ENCODE results near the gene DPP6.
"Not testable (repeated sequence)": the region's sequence is repeated elsewhere in the genome, so short reads cannot be mapped to it uniquely, and the experiment has no call there.

Gene DPP6

DNA sequence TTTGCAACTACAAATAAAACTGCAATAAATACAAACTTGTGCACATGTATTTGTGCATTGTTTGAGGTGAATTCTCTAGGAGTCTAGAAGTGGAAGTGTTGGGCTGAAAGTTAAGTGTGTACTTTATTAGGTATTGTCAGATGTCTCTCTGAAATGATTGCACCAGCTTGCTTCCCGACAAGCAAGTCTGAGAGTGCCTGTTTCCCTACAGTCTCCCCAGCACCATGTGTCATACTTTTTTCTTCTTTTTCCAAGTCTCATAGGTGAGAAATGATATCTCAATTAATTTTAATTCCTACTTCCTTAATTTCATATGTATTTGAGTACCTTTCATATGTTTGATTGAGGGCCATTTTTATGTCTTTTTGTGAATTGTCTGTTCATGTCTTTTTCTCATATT is 614.6 kb downstream of the DPP6 start:
- DNase-seq (ENCODE audit: low read depth), result no peak

DNA sequence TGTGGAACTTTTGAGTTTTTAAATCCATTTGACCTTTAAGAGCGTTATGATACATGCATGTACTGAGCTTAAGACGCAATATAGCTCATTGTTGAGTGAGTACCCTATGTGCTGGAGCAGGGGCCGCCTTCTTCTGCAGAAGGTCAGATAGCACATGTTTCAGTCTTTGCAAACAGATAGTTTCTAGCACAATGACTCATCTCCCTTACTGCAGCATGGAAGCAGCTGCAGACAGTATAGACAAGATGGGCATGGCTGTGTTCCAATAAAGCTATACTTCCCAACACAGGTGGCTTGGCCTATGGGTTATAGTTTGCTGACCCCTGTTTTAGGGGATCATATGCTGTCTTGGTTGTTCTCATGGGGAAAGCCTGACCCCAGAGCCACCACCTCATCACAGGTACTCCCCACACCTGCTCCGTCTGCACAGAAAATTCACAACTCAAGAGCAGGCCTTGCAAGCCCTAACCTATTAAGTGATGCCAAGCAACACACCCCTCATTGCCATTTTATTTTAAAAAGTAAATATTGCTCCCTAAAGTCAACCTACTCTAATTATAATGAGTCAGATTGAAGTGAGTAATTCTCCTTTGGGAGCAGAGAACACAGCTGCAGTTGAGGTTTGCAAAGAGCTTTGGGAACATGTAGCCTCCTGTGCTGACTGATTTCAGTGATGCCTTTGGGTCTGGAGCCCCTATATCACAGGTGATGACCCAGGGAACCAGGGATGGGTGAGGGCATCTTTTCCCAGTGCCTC is 620.6 kb downstream of the DPP6 start:
- DNase-seq (ENCODE audit: low read depth), result no peak

DNA sequence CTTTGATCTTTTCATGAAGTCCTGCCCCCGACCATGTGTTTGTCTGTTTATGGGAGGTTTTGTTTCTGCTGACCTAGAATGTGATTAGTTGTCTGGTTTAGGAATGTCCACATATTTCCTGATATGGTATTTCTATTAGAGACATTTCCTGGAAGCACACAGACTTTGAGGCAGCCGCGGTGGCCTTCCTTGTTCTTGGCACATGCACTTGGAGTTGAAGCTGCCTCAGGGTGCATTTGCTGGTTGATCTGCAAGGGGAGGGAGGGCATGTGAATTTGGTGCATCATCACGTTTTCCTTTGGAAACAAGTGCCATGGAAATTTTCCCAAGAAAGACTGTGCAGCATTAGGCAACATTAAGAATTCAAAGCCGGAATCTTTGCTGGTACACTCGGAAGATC is 622.0 kb downstream of the DPP6 start:
- no peak for DNase-seq (ENCODE audit: low read depth)

GRCh38 chr7:154675560-154675959 is 623.4 kb downstream of the DPP6 start:
- no peak for DNase-seq (ENCODE audit: low read depth)

DNA sequence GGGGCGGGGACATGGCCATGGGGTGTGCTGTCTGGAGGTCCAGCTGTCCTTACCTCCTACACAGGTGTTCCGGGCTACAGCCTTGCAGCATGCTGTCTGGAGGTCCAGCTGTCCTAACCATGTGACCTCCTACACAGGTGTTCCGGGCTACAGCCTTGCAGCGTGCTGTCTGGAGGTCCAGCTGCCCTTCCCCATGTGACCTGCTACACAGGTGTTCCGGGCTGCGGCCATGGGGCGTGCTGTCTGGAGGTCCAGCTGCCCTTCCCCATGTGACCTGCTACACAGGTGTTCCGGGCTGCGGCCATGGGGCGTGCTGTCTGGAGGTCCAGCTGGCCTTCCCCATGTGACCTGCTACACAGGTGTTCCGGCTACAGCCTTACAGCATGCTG is 623.8 kb downstream of the DPP6 start:
- DNase-seq (ENCODE audit: low read depth), result not testable (repeated sequence)

- no peak for DNase-seq (ENCODE audit: low read depth)
Measured at GRCh38 chr7:154676422-154677073, 624.4 kb downstream of the DPP6 start.

DNA sequence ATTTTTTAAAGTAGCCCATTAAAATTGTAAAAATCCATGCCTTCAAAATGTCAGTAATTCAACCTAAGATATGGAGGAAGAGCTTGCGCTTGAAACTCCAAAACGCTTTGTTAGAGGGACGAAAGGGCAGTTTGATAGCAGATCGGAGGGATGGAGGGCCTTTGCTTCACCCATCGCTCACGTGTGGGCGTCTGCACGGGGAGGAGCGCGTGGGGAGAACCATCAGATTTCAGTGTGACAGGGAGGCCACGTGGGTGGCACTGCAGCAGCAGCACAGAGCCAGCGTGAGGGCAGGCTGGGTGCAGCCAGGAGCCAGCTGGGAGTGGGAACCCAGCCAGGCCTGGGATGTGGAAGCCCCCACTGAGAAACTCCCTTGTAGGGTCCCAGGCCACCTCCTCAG is 625.3 kb downstream of the DPP6 start:
- DNase-seq (ENCODE audit: low read depth), result no peak

- DNase-seq (ENCODE audit: low read depth), result not testable (repeated sequence)
Measured at GRCh38 chr7:154678001-154678550, 625.9 kb downstream of the DPP6 start.

DNA sequence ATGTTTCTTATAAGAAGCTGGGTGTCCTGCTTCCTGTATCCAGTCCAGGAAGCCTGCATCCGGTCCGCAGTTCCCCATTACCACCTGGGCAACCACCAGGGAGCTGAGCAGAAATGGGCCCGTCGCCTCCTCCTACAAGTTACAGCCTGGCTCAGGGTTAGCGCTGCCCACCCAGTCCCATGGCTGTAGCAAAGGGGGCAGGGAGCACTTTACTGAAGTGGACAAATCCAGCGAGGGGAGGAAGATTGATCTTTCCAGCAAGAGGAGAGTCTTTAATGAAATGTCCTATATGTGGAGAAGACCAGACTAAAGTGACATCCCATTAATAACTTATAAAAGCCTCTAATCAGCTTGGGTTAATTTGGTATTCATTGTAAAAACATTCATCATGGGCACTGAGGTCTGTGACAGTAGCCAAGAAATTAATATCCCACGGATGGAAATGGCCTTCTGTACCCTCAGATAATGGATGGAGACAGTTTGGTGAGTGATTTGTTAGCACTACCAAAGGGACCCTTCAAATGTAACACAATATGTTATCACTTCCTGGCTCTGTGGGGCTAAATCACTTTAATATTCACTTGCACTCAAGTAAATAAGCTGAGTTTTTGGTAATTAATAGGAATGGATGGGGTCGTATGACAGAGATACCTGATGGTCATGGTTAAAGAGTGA is 627.3 kb downstream of the DPP6 start:
- no peak for DNase-seq (ENCODE audit: low read depth)

DNA sequence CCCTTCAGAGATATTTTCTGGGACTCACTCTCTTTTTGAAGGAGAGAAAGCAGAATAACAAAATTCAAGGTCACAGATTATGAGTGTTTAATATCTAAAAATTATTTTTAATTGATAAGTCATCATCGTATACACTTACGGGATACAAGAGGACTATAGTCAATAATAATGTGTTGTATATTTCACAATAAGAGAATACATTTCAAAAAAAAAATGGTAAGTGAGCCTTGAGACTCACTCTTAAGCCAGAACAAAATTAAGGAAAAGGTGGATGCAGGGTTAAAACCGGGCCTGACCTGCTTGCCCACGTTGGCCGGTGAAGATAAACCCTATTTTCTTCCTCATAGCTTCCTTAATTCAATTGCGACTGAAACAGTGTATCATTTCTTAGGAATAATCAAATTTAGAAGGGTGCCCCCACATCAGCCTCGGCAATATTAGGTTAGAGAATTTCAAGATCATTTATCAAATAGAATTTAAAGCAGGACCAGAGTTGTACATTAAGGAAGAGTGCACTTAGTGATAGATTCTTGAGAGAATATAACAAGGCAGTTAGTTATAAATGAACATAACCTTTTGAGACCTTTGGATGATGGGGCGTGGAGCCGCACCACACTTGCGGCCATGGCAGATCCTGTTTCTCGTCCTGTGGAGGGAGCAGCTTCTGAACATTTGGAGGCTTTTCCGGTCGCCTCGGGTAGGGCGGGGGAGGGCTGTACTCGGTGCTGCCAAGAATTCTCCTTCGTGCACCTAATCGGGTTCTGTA is 628.9 kb downstream of the DPP6 start:
- no peak for DNase-seq (ENCODE audit: low read depth)

DNA sequence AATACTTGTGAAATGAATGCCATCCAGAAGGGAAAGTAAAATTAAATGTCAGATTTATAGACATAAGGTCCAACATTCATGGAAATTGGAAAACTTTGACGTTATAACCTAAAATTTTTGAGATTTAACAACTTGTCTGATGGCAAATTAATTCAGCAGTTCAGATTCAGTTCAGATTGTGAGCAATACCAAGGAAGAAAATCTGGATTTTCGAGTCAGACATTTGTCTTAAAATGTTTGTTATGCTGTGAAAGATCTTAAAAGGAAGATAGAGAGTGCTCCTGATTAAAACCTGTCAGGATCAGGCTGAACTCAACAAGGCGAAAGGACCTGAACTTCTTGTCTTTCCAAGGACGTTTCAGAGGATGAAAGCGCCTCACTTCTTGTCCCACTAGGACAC is 629.8 kb downstream of the DPP6 start:
- no peak for DNase-seq (ENCODE audit: low read depth)

GRCh38 chr7:154684666-154685563 is 632.7 kb downstream of the DPP6 start:
- no peak for DNase-seq (ENCODE audit: low read depth)

DNA sequence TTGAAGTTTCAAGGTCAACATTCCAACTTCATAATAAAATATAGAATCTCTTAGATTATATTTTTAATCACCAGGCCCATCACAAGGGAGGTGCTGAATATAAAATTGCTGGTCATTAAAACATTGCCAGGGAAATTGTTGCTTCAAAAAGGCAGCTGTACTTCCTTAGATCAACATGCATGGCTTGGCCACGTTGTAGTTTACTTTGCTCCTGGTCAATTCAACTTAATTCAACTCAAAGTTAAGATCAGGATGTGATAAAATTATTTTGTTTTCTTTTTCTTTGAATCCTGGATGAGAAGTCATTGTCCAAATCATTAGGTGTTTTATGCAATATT is 633.3 kb downstream of the DPP6 start:
- DNase-seq (ENCODE audit: low read depth), result no peak

- DNase-seq (ENCODE audit: low read depth), result no peak
Measured at GRCh38 chr7:154686305-154686704, 634.1 kb downstream of the DPP6 start.

- no peak for DNase-seq (ENCODE audit: low read depth)
Measured at GRCh38 chr7:154688952-154689351, 636.8 kb downstream of the DPP6 start.

DNA sequence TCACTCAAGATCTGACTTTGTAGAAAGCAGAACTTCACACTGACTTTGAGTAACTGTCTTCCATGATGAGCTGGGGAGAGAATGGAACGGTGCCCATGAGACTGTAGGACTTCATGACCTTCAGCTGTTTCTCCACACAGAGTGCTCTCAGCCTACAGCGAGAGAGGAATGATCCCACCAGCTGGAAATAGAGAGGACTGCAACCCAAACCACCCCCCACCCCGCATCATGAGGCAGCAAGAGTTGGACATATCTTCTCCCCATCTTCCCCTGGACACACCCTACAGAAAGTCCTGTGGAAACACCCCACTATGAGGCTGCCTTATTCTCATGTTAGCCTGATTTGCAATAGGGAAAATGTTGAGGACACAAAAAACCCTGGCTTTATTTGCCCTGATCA is 638.2 kb downstream of the DPP6 start:
- no peak for DNase-seq (ENCODE audit: low read depth)

DNA sequence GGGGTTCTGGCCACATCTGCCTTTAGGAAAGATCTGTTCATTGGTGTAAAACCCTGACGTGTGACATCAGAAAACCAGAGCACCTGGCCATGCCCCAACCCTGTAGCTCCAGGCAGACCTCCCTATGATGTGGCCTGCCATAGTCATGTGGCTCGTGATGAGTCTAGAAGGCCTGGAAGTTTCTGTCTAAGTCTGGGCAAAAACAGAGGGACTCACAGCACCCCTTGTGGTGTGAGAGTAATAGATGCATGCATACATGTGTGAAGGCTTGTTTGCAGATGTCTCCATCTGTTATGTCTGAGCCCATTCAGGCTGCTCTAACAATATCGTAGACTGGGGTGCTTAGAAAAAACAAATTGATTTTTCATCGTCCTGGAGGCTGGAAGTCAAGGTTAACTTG is 641.5 kb downstream of the DPP6 start:
- no peak for DNase-seq (ENCODE audit: low read depth)

DNA sequence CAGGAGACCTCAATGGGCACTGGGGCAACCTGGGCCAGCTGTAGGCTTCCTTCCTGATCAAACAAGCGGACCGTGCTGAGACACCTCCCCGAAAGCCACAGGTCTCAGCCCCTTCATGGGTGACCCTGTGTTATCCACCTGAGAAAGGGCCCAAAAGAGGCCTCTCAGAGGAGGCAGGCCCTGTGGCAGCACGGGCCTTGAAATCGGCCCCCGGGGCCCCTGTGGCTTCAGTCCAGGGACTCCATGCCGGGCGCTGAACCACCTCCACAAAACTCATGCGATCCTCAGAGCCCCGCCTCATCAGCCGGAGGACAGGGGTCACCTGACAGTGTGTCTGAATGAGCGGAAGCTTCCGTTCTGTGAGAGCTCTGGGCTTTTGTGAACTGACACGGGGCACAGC is 643.6 kb downstream of the DPP6 start:
- no peak for DNase-seq (ENCODE audit: low read depth)

- no peak for DNase-seq (ENCODE audit: low read depth)
Measured at GRCh38 chr7:154696556-154696955, 644.4 kb downstream of the DPP6 start.

- no peak for DNase-seq (ENCODE audit: low read depth)
Measured at GRCh38 chr7:154698726-154699291, 646.6 kb downstream of the DPP6 start.

DNA sequence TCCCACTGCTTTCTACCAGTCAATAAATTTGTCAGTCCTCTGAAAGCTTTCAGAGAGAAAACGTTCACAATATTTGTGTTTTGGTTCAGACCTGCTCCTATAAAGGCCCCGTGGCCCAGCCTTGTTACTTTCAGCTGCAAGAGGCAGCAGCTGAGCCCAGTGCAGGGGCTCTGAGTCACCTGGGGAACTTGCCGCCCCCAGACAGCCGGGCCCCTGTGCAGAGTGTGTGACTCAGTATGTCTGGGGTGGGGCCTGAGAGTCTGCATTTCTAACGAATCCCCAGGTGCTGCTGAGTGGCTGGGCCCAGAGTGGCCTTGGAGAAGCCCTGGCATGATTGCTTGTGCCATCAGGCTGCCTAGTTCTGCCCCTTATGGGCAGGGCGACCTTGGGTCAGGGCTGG is 647.2 kb downstream of the DPP6 start:
- DNase-seq (ENCODE audit: low read depth), result no peak

Data from non-pigmented ciliary epithelial cell (primary cell).